HG02938 (cell line): ENCODE data around the gene FJX1.

ENCODE experiments used
- ATAC-seq: cut with Tn5 transposase; IDR thresholded peaks from one replicate; pipeline ENCODE4 v1.9.1; 2021; ENCODE audit warnings: mild to moderate bottlenecking, moderate library complexity; ENCODE audit not compliant: unreplicated experiment

The FJX1 gene

GRCh38 chr11:35605706-35606105, 12.6 kb upstream of the FJX1 start:
- no peak for ATAC-seq

GRCh38 chr11:35606206-35606605, 12.1 kb upstream of the FJX1 start:
- no peak for ATAC-seq

GRCh38 chr11:35608502-35608901, 9.8 kb upstream of the FJX1 start:
- no peak for ATAC-seq

- no peak for ATAC-seq
Measured at GRCh38 chr11:35609656-35610055, 8.6 kb upstream of the FJX1 start.

GRCh38 chr11:35610631-35611030, 7.6 kb upstream of the FJX1 start:
- no peak for ATAC-seq

- ATAC-seq: no peak
Measured at GRCh38 chr11:35611741-35612140, 6.5 kb upstream of the FJX1 start.

- ATAC-seq: no peak
Measured at GRCh38 chr11:35614939-35615569, 3.2 kb upstream of the FJX1 start.

- ATAC-seq: no peak
Measured at GRCh38 chr11:35615921-35616900, 2.0 kb upstream of the FJX1 start.

GRCh38 chr11:35617316-35617686, 959 bp upstream of the FJX1 start:
- ATAC-seq: no peak

GRCh38 chr11:35618497-35619115, 346 bp downstream of the FJX1 start:
- peak; percentile 39 for ATAC-seq

GRCh38 chr11:35619116-35619854, 1.0 kb downstream of the FJX1 start:
- peak; percentile 35 for ATAC-seq

- no peak for ATAC-seq
Measured at GRCh38 chr11:35619855-35620640, 1.8 kb downstream of the FJX1 start.

GRCh38 chr11:35620795-35621194, 2.5 kb downstream of the FJX1 start:
- no peak for ATAC-seq

GRCh38 chr11:35621620-35622019, 3.4 kb downstream of the FJX1 start:
- ATAC-seq: no peak

GRCh38 chr11:35622070-35622469, 3.8 kb downstream of the FJX1 start:
- no peak for ATAC-seq

GRCh38 chr11:35623621-35624168, 5.4 kb downstream of the FJX1 start:
- no peak for ATAC-seq

- no peak for ATAC-seq
Measured at GRCh38 chr11:35624316-35624715, 6.1 kb downstream of the FJX1 start.

- no peak for ATAC-seq
Measured at GRCh38 chr11:35624781-35625180, 6.5 kb downstream of the FJX1 start.

- no peak for ATAC-seq
Measured at GRCh38 chr11:35626501-35626900, 8.2 kb downstream of the FJX1 start.

- ATAC-seq: no peak
Measured at GRCh38 chr11:35629511-35629910, 11.3 kb downstream of the FJX1 start.
